WERI-Rb-1 (cell line): ENCODE measurements around the gene G6PC1.
"Not testable (repeated sequence)": the region's sequence is repeated elsewhere in the genome, so short reads cannot be mapped to it uniquely, and the experiment has no call there.

ENCODE experiments used
- DNase-seq: peaks from one replicate; pipeline ENCODE4 v3.0.0-alpha.2; 2020
- H3K27ac ChIP-seq: fragments of 250-450 bp; sonication (Bioruptor Pico); 2 replicates; pipeline ENCODE4 v1.5.1; 2020; ENCODE audit warnings: mild to moderate bottlenecking, moderate library complexity
- H3K27me3 ChIP-seq: fragments of 250-450 bp; sonication (Bioruptor Pico); 2 replicates; pipeline ENCODE4 v1.5.1; 2021; ENCODE audit warnings: mild to moderate bottlenecking, low read depth, moderate library complexity; ENCODE audit not compliant: insufficient read depth, severe bottlenecking
- H3K36me3 ChIP-seq: fragments of 250-450 bp; sonication (Bioruptor Pico); 2 replicates; pipeline ENCODE4 v1.5.1; 2020; ENCODE audit warnings: mild to moderate bottlenecking, moderate library complexity
- H3K4me3 ChIP-seq: 2 replicates; pipeline ENCODE4 v1.5.1; 2011; ENCODE audit warnings: low read depth, mild to moderate bottlenecking, control low read depth, low read length
- H3K9me3 ChIP-seq: fragments of 250-450 bp; sonication (Bioruptor Pico); 2 replicates; pipeline ENCODE4 v1.5.1; 2021; ENCODE audit warnings: mild to moderate bottlenecking, moderate library complexity; ENCODE audit not compliant: severe bottlenecking
- TF ChIP-seq, protein P1 (sequence below): IDR thresholded peaks from 2 replicates; pipeline ENCODE4 v1.5.1; 2011; ENCODE audit warnings: low read depth, mild to moderate bottlenecking, control low read depth, inconsistent platforms, low read length

The G6PC1 gene

DNA sequence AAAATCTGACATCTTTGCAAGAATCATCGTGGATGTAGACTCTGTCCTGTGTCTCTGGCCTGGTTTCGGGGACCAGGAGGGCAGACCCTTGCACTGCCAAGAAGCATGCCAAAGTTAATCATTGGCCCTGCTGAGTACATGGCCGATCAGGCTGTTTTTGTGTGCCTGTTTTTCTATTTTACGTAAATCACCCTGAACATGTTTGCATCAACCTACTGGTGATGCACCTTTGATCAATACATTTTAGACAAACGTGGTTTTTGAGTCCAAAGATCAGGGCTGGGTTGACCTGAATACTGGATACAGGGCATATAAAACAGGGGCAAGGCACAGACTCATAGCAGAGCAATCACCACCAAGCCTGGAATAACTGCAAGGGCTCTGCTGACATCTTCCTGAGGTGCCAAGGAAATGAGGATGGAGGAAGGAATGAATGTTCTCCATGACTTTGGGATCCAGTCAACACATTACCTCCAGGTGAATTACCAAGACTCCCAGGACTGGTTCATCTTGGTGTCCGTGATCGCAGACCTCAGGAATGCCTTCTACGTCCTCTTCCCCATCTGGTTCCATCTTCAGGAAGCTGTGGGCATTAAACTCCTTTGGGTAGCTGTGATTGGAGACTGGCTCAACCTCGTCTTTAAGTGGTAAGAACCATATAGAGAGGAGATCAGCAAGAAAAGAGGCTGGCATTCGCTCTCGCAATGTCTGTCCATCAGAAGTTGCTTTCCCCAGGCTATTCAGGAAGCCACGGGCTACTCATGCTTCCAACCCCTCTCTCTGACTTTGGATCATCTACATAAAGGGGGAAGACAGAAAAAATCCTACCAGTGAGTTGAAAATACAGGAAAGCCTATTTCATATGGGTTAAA, at the start of gene G6PC1:
G6PC1 (plus strand) TSS at position 340 of the 872 bp plus-strand sequence; CDS start at position 418, 78 bp downstream.
- Histone ChIP-seq H3K36me3 (no peaks in the 10 kb centered on the region), H3K4me3 (no peak within 1 kb of the TSS), H3K9me3 (no peaks in the 10 kb centered on the region), H3K27me3 (no peaks in the 10 kb centered on the region), H3K27ac (no peak within 1 kb of the TSS)
- DNase-seq = no peak
- TF ChIP-seq, protein P1, sequence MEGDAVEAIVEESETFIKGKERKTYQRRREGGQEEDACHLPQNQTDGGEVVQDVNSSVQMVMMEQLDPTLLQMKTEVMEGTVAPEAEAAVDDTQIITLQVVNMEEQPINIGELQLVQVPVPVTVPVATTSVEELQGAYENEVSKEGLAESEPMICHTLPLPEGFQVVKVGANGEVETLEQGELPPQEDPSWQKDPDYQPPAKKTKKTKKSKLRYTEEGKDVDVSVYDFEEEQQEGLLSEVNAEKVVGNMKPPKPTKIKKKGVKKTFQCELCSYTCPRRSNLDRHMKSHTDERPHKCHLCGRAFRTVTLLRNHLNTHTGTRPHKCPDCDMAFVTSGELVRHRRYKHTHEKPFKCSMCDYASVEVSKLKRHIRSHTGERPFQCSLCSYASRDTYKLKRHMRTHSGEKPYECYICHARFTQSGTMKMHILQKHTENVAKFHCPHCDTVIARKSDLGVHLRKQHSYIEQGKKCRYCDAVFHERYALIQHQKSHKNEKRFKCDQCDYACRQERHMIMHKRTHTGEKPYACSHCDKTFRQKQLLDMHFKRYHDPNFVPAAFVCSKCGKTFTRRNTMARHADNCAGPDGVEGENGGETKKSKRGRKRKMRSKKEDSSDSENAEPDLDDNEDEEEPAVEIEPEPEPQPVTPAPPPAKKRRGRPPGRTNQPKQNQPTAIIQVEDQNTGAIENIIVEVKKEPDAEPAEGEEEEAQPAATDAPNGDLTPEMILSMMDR = no peak

GRCh38 chr17:42850954-42851353, 49.6 kb upstream of the G6PC1 start, which contains the start of gene AOC3:
AOC3 (plus strand) TSS chr17:42851199; CDS start chr17:42851344, 145 bp downstream.
- no peak within 1 kb of the TSS for H3K27ac ChIP-seq
- no peak within 1 kb of the TSS for H3K4me3 ChIP-seq
- TF ChIP-seq, protein P1 = no peak
- no peak for DNase-seq
- H3K9me3 ChIP-seq = no peaks in the 10 kb centered on the region
- H3K36me3 ChIP-seq = no peaks in the 10 kb centered on the region
- H3K27me3 ChIP-seq = no peaks in the 10 kb centered on the region

- not testable (repeated sequence) for H3K9me3 ChIP-seq, H3K27me3 ChIP-seq, DNase-seq, H3K27ac ChIP-seq, H3K4me3 ChIP-seq, H3K36me3 ChIP-seq
Measured at GRCh38 chr17:42851371-42852240, 49.0 kb upstream of the G6PC1 start.

DNA sequence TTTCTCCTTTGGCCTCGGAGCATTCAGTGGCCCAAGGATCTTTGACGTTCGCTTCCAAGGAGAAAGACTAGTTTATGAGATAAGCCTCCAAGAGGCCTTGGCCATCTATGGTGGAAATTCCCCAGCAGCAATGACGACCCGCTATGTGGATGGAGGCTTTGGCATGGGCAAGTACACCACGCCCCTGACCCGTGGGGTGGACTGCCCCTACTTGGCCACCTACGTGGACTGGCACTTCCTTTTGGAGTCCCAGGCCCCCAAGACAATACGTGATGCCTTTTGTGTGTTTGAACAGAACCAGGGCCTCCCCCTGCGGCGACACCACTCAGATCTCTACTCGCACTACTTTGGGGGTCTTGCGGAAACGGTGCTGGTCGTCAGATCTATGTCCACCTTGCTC, 48.2 kb upstream of the G6PC1 start:
- TF ChIP-seq, protein P1 = no peak
- Histone ChIP-seq H3K27ac (no peak overlapping the region), H3K9me3 (no peaks in the 10 kb centered on the region), H3K4me3 (no peak overlapping the region), H3K36me3 (no peaks in the 10 kb centered on the region), H3K27me3 (no peaks in the 10 kb centered on the region)
- DNase-seq = no peak

GRCh38 chr17:42853004-42853403, 47.6 kb upstream of the G6PC1 start:
- no peak for DNase-seq
- H3K36me3 ChIP-seq = no peaks in the 10 kb centered on the region
- TF ChIP-seq, protein P1 = no peak
- H3K27me3 ChIP-seq = no peaks in the 10 kb centered on the region
- no peak overlapping the region for H3K27ac ChIP-seq
- H3K4me3 ChIP-seq = no peak overlapping the region
- no peaks in the 10 kb centered on the region for H3K9me3 ChIP-seq

DNA sequence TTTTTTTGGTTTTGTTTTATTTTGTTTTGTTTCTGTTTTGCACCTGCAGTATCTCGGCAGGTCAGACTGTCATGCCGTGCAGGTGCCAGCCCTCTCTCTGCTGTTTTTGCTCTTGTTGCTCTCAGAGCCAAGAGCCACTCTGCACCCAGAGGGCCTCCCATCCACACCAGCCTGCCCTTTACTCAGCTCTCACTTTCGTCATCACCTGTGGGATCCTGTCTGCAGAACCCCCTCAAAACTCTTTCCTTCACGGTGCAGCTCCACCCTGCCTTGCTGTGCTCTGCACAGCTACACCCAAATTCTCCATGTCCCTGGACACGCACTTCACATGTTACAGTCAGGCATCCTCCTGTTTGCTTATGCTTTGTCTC, 47.0 kb upstream of the G6PC1 start:
- DNase-seq = no peak
- H3K36me3 ChIP-seq = no peaks in the 10 kb centered on the region
- H3K9me3 ChIP-seq = no peaks in the 10 kb centered on the region
- H3K27ac ChIP-seq = no peak overlapping the region
- no peak overlapping the region for H3K4me3 ChIP-seq
- TF ChIP-seq, protein P1 = no peak
- H3K27me3 ChIP-seq = no peaks in the 10 kb centered on the region
